ENCODE results near the gene GLRX3. TPM values are rescaled to one million over a fixed set of nuclear protein-coding genes. Genes with fewer than 3 reads are reported as not detected.

Gene GLRX3
- total RNA-seq, 1 donor from 2014 or later, result 200 TPM

GRCh38 chr10:130179640-130180039, 43.4 kb downstream of the GLRX3 start:
- Histone ChIP-seq H3K36me3 (ENCODE audit: control insufficient read depth, insufficient read depth, low read length) (peaks cover 26% of the 10 kb centered on the region), H3K27me3 (ENCODE audit: control insufficient read depth, insufficient read depth, low read length) (no peaks in the 10 kb centered on the region), H3K4me3 (ENCODE audit: low read depth, low read length) (no peak overlapping the region)
- DNase-seq (ENCODE audit: low read depth) (peak; percentile 57), FAIRE-seq (no peak)
- TF ChIP-seq, protein P1, sequence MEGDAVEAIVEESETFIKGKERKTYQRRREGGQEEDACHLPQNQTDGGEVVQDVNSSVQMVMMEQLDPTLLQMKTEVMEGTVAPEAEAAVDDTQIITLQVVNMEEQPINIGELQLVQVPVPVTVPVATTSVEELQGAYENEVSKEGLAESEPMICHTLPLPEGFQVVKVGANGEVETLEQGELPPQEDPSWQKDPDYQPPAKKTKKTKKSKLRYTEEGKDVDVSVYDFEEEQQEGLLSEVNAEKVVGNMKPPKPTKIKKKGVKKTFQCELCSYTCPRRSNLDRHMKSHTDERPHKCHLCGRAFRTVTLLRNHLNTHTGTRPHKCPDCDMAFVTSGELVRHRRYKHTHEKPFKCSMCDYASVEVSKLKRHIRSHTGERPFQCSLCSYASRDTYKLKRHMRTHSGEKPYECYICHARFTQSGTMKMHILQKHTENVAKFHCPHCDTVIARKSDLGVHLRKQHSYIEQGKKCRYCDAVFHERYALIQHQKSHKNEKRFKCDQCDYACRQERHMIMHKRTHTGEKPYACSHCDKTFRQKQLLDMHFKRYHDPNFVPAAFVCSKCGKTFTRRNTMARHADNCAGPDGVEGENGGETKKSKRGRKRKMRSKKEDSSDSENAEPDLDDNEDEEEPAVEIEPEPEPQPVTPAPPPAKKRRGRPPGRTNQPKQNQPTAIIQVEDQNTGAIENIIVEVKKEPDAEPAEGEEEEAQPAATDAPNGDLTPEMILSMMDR (IDR thresholded peaks at IDR 0.05; ENCODE audit: insufficient read depth, low read length, severe bottlenecking), result peak; percentile 42

GRCh38 chr10:130180416-130180815, 44.2 kb downstream of the GLRX3 start:
- TF ChIP-seq, protein P1 (IDR thresholded peaks at IDR 0.05; ENCODE audit: insufficient read depth, low read length, severe bottlenecking), result no peak
- Histone ChIP-seq H3K4me3 (ENCODE audit: low read depth, low read length) (no peak overlapping the region), H3K27me3 (ENCODE audit: control insufficient read depth, insufficient read depth, low read length) (no peaks in the 10 kb centered on the region), H3K36me3 (ENCODE audit: control insufficient read depth, insufficient read depth, low read length) (peaks cover 29% of the 10 kb centered on the region)
- DNase-seq (ENCODE audit: low read depth) (no peak), FAIRE-seq (no peak)

- Histone ChIP-seq H3K4me3 (ENCODE audit: low read depth, low read length) (no peak overlapping the region), H3K36me3 (ENCODE audit: control insufficient read depth, insufficient read depth, low read length) (peaks cover 34% of the 10 kb centered on the region), H3K27me3 (ENCODE audit: control insufficient read depth, insufficient read depth, low read length) (no peaks in the 10 kb centered on the region)
- no peak for DNase-seq (ENCODE audit: low read depth)
- TF ChIP-seq, protein P1 (IDR thresholded peaks at IDR 0.05; ENCODE audit: insufficient read depth, low read length, severe bottlenecking), result no peak
- FAIRE-seq, result no peak
These were observed 45.7 kb downstream of the GLRX3 start for GRCh38 chr10:130181858-130182257.

GRCh38 chr10:130185591-130185990, 49.4 kb downstream of the GLRX3 start:
- TF ChIP-seq, protein P1 (IDR thresholded peaks at IDR 0.05; ENCODE audit: insufficient read depth, low read length, severe bottlenecking), result no peak
- no peak overlapping the region for H3K4me3 ChIP-seq (ENCODE audit: low read depth, low read length)
- H3K36me3 ChIP-seq (ENCODE audit: control insufficient read depth, insufficient read depth, low read length), result peaks cover 26% of the 10 kb centered on the region
- DNase-seq (ENCODE audit: low read depth) (no peak), FAIRE-seq (no peak)
- no peaks in the 10 kb centered on the region for H3K27me3 ChIP-seq (ENCODE audit: control insufficient read depth, insufficient read depth, low read length)

- H3K36me3 ChIP-seq (ENCODE audit: control insufficient read depth, insufficient read depth, low read length), result peaks cover 14% of the 10 kb centered on the region
- FAIRE-seq, result no peak
These were observed 52.3 kb downstream of the GLRX3 start for GRCh38 chr10:130188195-130189175.

More at GRCh38 chr10:130188195-130189175, 52.3 kb downstream of the GLRX3 start:
- DNase-seq (ENCODE audit: low read depth), result no peak
- Histone ChIP-seq H3K4me3 (ENCODE audit: low read depth, low read length) (no peak overlapping the region), H3K27me3 (ENCODE audit: control insufficient read depth, insufficient read depth, low read length) (no peaks in the 10 kb centered on the region)
- TF ChIP-seq, protein P1 (IDR thresholded peaks at IDR 0.05; ENCODE audit: insufficient read depth, low read length, severe bottlenecking), result no peak

Data from bronchial epithelial cell (primary cell).